ENCODE measurements around the gene ADGRF1.

GRCh38 chr6:47056832-47057231 lies 14.7 kb upstream of the ADGRF1 start:
- TF ChIP-seq POLR2AphosphoS5 (IDR thresholded peaks at IDR 0.05): no peak
- no peak for TF ChIP-seq CTCF (IDR thresholded peaks at IDR 0.05)
- TF ChIP-seq EP300 (IDR thresholded peaks at IDR 0.05): no peak
- no peak for TF ChIP-seq POLR2A (IDR thresholded peaks at IDR 0.05)

Measured in stomach (tissue), 4 donors.